Globus pallidus (tissue), 1 donor: Measurements from ENCODE around the gene PPDPF.

Source experiments
- DNase-seq: peaks from one replicate; pipeline ENCODE4 v3.0.0-alpha.2; 2015; ENCODE audit warnings: low spot score

PPDPF gene

DNA sequence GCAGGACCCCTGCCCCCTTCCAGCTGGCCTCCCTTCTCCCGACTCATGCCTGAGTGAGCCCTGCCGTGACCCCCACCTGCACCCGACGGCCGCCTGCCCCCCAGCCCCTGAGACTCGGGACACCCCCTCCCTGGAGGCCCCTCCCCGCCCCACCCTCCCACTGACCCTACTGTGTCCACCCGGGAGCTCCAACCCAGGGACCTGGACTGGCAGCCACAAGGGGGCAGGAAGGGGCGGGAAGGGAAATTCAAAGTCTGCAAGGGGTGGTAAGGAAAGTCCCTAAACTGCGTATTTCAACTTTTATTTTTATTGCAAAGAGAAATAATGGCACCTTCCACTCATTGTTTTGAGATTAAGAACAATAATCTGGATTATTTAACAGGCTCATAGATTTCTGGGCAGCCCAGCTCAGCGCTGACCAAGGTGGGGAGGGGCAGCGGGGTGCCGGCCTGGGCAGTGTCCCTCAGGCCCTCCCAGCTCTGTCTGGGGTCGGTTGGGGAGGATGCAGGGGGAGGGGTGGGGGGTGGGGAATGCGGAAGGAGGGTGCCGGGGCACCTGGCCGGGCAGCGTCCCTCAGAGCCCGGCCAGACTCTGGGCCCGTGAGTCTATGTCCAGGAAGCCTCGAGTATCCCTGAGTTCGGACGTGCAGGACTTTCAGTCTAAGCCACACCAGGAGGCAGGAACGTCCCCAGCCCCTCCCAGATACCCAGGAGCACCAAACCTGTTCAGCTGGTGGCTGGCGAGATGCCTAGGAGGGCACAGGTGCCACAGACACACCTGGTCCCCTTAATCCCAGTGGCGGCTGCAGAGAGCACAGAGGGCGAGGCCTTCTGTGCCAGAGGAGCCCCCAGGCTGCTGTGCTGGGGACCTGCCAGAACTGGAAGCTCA is 17.9 kb downstream of the PPDPF start:
- no peak for DNase-seq

DNA sequence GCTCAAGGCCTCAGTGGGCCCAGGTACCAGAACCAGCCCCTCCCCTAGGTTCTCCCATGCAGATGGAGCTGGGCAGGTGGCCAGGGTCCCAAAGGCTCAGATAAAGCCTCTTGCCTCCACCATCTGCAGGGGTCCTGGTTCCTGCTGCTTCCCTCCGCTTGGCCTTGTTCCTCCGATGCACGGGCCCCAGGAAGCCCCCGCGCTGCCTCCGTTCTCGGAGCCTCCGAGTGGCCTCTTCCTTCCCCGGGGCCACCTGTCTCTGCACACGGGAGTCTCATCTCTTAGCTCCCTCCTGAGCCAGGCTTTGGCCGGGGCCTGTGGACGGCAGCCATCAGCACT is 18.5 kb downstream of the PPDPF start:
- DNase-seq = no peak

DNA sequence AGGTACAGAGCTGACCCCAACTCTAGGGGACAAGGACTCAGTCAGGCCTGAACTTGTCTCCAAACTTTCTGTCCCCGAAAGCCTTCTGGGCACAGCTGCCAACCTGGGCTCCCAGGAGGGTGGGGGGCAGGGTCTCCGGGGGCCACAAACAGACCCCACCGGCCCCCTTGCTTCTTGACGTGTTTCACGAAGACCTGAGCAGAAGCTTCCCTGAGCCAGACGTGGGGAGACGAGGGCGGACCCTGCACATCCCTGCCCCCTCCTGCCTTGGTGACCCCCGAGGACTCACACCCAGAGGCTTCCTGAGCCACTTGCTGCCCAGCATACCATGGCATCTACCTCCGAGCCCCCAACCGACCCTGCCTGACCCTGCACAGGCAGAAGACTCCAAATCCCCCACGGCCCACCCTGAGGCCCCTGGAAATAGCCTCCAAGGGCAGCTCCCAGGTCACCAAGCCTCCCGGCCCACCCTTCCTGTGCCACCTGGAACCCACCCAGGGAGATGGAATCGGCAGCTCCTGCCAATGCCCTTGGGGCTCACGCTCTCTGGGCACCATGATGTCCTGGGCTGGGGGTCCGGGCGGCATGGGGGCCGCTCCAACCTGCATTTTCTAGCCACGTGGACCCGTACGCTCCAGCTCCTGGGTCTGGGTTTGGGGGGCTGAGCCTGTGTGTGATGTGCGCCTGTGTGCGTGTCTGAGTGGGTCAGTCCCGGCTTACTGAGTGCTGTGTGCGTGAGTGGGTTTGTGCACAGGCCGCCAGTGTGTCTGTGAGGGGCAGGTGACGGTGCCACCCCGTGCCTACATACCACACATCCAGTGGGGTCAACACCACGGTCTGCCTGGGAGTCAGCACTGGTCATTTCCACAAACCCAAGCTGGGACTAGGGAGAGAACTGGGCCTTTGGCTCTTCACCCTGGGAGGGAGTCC is 19.1 kb downstream of the PPDPF start:
- DNase-seq = no peak

DNA sequence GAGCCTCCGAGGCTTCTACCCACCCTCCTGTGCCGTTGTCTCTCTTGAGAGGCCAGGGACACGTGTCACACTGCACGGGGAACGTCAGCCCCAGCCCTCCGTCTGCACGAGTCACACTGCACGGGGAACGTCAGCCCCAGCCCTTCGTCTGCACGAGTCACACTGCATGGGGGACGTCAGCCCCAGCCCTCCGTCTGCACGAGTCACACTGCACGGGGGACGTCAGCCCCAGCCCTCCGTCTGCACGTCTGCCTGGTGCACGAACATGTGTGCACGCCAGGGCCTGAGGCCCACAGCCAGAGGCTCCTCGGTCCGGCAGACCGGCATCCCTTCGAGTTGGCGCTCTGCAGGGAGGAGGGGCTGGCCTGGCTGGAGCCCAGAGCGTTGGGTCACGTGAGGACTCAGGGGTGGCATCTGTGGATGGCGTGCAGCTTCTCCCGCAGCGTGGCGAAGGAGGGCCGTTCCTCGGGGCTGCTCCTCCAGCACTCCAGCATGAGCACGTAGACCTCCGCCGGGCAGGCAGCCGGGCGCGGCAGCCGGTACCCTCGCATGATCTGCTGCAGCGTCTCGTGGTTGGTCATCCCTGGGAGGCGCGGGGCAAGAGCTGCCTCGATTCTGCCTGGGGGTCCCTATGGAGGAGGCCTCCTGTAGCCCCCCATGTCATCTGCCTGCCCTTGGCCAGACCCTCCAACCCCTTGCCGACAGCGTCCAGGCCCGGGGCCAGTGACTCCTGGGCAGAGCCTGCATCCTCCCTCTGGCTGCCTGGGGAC is 20.0 kb downstream of the PPDPF start:
- no peak for DNase-seq

DNA sequence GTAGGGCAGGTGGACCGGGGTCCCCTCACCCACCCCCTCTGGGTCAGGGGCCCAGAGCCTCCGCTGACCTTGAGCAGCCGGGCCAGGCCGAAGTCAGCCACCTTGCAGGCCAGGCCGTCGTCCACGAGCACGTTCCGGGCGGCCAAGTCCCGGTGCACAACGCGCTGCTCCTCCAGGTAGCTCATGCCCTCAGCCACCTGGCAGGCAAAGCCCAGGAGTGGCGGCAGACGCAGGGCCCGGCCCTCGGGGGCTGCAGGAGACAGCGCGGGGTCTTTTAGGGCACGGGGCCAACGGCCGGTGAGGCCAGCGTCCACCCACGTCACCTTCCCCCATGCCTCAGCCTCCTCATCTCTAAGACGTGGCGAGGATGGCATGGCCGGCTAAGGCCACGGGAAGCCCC is 20.8 kb downstream of the PPDPF start:
- DNase-seq = no peak

DNA sequence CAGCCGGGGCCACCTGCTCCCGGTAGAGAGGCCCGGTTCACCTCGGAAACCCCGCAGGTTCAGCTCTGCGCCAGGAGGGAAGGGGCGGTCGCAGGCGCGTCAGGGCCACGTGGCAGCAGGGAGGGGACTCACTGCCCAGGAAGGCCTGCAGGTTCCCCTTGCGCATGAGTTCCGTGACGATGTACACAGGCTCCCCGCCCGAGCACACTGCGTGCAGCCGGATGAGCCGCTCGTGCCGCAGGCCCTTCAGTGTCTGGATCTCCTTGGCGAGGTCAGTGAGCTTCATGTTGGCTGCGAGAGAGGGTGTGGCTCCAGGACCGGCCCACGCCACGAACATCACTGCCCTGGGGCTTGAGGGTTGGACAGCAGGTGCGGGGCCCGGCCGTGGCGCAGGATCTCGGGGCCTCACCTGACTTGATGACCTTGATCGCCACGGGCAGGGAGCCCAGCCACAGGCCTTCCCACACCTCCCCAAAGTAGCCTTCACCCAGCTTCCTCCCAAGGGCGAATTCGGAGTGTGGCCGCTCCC is 21.5 kb downstream of the PPDPF start:
- DNase-seq = no peak

DNA sequence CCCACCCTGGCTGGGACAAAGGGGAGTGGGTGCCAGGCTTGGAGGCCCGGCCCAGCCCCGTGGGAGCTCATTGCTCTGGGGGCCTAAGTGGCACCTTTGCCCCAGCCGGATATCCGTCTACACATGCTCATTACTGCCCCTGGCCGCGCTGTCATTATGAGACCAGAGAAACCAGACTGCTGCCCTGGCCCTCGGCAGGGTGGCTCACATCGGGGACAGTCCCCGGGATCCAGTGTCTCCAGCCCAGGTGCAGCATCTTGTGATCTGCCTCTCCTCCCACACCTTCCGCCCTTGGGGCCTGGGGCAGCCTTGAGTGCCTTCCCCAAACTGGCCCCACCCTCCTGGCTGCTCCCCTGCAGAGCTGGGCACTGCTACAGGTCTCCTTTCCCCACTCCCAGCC is 22.1 kb downstream of the PPDPF start:
- no peak for DNase-seq

DNA sequence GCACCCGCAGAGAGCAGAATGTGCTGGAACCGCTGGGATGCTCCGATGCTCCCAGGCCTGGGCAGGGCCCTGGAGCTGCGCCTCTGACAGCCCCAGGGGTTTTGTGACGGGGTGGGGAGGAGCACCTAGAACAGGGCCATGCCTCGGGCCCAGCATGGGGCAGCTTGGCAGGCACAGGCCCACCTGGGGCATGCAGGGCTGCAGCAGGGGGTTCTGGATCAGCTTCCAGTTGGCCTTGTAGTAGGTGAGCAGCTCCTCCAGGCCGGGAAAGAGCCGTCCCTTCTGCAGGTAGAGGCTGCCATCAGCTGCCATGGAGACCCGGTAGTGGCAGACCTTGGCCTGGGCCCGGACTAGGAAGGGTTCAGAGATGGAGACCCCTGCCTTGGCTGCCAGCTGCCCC is 22.6 kb downstream of the PPDPF start:
- DNase-seq = no peak

DNA sequence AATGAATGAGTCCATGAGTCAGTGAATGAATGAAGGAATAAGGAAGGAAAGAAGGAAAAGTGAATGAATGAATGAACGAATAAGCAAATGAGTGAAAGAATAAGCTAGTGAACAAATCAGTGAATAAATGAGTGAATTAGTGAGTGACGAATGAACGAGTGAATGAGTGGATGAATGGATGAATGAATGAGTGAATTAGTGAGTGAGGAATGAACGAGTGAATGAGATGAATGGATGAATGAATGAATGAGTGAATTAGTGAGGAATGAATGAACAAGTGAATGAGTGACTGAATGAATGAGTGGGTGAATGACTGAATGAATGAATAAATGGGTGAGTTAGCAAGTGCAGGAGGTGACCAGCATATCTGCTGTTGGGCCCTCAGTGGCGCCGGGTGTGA is 23.2 kb downstream of the PPDPF start:
- no peak for DNase-seq

DNA sequence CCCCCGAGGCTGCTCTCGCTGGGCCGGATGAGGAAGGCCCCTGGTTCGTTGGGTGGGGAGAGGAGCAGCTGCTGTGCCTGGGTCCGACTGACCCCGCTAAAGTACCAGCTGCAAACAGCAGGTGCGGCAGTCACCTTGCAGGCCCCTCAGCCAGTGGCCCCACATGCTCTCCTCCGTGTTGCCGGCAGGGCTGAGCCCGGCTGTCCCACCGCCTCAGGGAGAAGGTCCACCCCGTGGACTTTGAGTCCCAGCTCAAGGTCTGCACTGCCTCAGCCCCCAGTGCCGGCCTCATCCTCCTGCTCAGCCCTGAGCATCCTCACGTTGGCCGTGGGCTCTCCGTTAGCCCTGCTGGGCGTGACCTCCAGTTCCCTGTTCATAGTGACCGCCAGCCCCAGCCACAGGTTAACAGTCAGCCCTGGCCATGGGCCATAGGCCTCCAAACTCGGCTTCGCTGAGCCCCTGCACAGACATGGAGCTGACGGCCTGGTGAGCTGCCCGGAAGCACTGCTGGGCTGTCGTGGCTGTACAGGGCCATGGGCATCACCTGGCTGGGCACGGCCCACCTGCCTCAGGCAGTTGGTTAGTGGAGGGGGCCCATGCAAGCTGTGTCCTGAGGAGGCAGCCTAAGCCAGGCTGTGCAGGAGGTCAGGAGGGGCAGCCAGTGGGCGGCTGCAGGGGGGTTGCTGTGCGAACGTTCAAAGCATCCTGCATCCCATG is 23.8 kb downstream of the PPDPF start:
- DNase-seq = no peak

DNA sequence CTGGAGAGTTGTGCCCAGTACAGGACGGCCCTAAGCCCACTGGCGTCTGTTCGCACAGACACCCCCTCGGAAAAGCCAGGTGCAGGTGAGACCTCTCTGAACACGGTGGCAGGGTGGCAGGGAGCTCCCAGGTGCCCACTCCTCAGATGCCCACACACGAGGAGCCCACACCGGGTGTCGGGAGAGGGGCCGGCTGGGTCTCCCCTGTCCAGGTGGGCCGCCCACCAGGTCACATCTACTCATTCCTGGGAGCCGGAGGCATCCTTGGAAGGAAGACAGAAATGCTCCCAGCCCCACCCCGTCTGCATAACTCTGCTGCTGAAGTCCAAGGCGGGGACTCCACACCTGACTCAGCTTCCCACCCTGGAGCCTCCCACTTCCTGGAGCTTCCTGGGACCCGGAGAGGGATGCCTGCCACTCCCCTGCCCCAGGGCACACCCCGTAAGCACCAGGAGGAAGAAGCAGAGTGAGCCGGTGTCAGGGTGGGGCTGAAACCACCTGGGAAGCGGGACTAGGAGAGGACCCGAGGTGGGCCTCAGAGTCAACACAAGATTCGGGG is 24.5 kb downstream of the PPDPF start:
- DNase-seq = no peak

DNA sequence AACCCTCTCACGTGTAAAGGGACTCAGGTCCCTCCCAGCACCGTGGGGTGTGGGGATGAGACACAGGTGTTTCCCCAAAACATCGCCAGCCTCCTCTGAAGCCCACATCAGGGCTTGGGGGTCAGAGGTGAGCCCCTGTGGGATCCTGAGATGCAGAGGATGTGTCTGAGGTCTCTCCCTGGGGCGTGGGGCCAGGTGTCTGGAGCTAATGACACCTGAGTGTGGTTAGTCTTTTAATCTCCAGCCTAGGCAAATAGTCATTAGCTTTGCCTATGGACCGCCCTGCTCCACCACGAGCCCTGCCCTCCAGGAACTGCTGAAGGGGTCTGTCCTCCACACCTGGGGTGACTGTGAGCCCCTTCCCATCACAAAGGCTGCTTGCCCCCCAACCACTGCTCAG is 25.2 kb downstream of the PPDPF start:
- DNase-seq = no peak

DNA sequence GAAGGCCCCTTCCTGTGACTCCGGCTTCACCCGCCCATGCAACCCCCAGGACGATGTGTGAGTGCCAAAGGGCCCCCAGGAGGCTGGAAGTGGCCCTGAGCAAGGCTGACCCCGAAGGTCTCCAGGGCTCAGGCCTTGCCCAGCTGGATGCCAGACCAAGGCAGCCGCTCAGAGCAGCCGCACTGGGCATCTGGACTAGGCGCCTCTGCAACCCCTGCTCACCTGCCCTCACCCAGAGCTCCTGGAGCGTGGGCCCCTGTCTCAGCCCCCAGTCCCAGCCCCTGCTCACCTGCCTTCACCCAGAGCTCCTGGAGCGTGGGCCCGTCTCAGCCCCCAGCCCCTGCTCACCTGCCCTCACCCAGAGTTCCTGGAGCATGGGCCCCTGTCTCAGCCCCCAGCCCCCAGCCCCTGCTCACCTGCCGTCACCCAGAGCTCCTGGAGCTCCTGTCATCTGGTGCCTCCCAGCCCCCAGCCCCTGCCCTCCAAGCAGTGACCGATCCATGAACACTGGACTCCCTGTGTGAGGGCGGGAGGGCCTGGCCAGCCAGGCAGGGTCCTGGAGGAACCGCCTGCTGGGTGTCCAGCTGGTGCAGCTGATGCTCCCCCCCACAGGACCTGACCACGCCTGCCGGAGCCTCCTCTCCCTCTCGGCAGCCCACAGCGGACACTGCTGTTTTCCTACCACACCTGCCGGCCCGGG is 25.8 kb downstream of the PPDPF start:
- no peak for DNase-seq

DNA sequence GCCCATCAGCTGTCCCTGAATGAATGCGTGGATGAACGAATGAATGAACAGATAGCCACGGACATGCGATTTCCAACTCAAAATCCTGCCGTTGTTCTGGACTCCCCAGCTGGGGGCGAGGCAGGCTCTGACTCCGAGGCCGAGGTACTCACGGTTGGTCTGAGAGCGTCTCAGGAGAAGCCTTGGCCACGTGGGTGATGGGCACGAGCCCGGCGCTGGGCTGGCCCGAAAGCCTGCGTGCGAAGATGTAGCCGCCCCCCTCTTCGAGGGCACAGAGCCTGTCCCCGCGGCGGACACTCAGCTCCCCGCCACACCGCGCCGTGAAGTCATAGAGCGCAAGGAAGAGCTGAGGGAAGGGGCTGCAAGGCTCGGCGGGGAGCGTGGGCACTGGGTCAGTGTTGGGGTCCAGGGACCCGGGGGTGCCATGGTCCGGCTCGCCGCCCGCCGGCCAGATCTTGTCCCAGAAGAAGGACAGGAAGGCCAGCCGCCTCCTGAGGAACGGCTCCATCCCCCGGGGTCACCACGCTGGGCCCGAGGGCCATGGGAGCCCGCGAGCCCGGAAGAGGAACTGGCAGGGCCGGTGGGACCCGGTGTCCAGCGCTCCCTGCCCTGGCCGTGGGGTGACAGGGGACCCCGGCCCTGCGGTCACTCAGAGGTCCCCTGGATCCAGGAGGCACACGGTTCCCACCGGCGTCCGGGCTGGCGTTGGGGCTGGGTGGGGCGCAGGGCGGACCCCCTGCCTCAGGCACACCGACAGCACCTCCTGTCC is 26.6 kb downstream of the PPDPF start:
- no peak for DNase-seq

DNA sequence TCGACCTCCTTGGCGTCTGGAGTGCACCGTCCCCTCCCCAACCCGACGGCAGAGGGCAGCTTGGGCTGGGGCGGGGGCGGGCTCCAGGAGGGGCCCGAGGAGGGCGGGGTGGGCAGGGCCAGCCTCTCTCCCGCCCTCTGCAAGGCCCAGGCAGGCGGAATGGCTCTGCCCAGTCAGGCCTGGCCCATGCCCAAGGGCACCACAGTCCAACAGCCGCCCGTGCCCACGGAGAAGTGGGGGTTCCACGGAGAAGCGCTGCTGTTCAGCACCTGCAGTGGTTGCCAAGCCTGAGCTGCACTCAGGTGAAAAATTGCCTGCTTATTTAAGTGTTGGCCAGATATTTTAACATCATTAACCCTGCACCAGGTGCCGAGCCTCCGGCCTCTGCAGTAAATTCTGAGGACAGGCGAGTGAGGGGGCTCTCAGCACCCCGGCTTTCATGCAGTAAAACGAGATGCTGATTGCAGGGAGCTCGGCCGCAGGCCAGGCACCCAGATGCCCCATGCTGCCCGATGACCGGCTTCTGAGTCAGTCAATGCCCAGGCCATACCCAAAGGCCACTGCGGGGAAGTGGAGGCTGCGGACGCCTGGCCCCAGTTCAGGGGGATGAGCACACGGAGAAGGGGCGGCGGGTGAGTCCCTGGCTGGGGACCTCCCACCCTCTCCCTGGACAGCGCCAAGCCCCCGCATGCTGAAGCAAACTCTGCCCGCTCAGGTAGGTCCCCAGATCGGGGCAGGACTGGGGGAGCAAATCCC is 27.3 kb downstream of the PPDPF start, which contains the start of gene SRMS:
Gene SRMS (minus strand): TSS at position 25 of the 756 bp plus-strand sequence. CDS start 286 bp downstream, outside the sequence.
- no peak for DNase-seq

DNA sequence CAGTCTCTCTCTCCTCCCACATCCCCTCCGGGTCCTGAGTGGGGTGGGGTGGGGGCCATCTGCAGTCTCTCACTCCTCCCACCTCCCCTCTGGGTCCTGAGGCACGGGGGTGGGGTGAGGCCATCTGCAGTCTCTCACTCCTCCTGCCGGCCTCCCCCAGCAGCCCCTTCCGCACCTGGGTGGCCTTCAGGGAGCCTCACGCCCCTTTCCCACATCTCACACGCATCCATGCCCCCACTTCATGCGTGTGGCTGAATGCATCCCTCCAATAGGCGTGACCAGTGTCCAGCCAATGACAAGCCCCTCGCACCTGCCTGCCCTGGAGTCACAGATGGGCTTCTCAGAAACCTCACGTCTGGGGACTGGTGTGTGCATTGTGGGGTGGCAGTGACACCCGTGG is 28.0 kb downstream of the PPDPF start:
- no peak for DNase-seq

DNA sequence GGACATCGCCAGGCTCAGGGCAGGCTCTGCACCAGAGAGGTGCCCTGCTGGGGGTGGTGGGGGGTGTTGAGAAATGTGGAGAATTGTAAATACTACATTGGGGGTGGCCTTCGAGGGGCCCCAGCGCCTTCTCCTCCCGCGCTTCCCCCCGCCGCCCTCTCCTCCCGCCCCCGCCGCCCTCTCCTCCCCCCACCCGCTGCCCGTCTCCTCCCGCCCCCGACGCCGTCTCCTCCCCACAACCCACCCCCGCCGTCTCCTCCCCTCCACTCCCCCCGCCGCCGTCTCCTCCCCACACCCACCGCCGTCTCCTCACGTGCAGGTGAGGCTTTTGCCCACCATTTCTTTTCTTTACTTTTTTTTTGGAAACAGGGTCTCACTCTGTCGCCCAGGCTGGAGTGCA is 28.5 kb downstream of the PPDPF start:
- DNase-seq = no peak

DNA sequence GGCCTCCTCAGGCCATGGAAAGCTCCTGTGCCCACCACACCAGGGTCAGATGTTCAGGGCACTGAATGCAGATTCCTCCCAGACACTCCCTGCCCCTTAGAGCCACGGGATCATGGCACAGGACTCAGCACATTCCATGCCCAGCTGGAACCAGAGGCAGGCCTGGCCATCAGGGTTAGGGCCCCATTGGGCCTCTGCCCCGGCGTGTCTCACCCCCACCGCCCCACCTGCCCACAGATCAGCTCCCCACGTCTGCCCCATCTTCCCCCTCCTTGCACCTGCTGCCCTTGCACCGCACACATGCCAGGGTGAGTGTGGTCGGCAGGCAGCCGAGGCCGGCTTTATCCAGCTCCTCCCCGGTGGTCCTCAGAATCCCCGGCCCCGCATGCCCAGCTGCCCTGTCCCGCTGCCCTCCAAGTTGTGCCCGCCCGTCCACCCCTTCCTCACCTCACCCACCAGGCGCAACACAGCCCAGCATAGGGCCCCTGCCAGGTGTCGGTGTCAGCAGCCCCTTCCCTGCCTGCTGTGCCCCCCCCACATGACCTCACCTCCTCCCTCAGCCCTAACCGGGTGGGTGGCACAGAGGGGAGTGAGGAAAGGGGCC is 29.2 kb downstream of the PPDPF start:
- DNase-seq = no peak
